OCI-LY3 (cell line): ENCODE results near the gene RAG2.

Source experiments
- H2AFZ ChIP-seq: fragments of 200-600, 300-600 bp; shearing (Covaris generic); 2 replicates; pipeline ENCODE4 v1.6.0; 2014; ENCODE audit warnings: antibody characterized with exemption, low read depth, low read length
- H3K27ac ChIP-seq: fragments of 200-600, 300-600 bp; sonication (generic); 2 replicates; pipeline ENCODE4 v1.5.1; 2014; ENCODE audit warnings: mild to moderate bottlenecking, low read length, moderate library complexity, mixed read lengths
- H3K27me3 ChIP-seq: fragments of 200-600, 300-600 bp; sonication (generic); 2 replicates; pipeline ENCODE4 v1.6.1; 2014; ENCODE audit warnings: low read depth, low read length, mixed read lengths
- H3K36me3 ChIP-seq: fragments of 200-600, 300-600 bp; sonication (generic); replicated peaks from 2 replicates; pipeline ENCODE3; 2014; ENCODE audit warnings: low read depth, low read length, mixed read lengths
- H3K4me1 ChIP-seq: fragments of 300-600, 200-600 bp; sonication (generic); 2 replicates; pipeline ENCODE4 v1.6.1; 2014; ENCODE audit warnings: low read length, mixed read lengths
- H3K4me2 ChIP-seq: fragments of 200-600, 300-600 bp; sonication (generic); 2 replicates; pipeline ENCODE4 v1.6.1; 2014; ENCODE audit warnings: low read length, mixed read lengths
- H3K4me3 ChIP-seq: fragments of 300-600, 200-600 bp; sonication (generic); 2 replicates; pipeline ENCODE4 v1.5.1; 2014; ENCODE audit warnings: antibody characterized with exemption, mild to moderate bottlenecking, low read length, moderate library complexity
- H3K79me2 ChIP-seq: fragments of 300-600, 200-600 bp; shearing (Covaris generic); 2 replicates; pipeline ENCODE4 v1.6.1; 2014; ENCODE audit warnings: mild to moderate bottlenecking, low read length, mixed read lengths
- H3K9ac ChIP-seq: fragments of 300-600, 200-600 bp; shearing (Covaris generic); 2 replicates; pipeline ENCODE4 v1.6.0; 2014; ENCODE audit warnings: mild to moderate bottlenecking, low read length, moderate library complexity
- H3K9me3 ChIP-seq: fragments of 200-600, 300-600 bp; shearing (Covaris generic); 2 replicates; pipeline ENCODE4 v1.6.1; 2014; ENCODE audit warnings: low read length, mixed read lengths; ENCODE audit not compliant: insufficient read depth
- H4K20me1 ChIP-seq: fragments of 200-600, 300-600 bp; sonication (generic); 2 replicates; pipeline ENCODE4 v1.6.1; 2016; ENCODE audit warnings: low read length, mixed read lengths; ENCODE audit not compliant: insufficient read depth
- EZH2phosphoT487 ChIP-seq: fragments of 200-600 bp; shearing (Covaris generic); IDR thresholded peaks from 2 replicates; pipeline ENCODE4 v1.6.1; 2018; ENCODE audit warnings: antibody characterized with exemption, mixed run types, low read depth
- TF ChIP-seq, protein P1 (sequence below): fragments of 200-600, 300-600 bp; sonication (generic); IDR thresholded peaks from 2 replicates; pipeline ENCODE4 v1.5.1; 2014; ENCODE audit warnings: antibody characterized with exemption, low read length, low read depth

The RAG2 gene

DNA sequence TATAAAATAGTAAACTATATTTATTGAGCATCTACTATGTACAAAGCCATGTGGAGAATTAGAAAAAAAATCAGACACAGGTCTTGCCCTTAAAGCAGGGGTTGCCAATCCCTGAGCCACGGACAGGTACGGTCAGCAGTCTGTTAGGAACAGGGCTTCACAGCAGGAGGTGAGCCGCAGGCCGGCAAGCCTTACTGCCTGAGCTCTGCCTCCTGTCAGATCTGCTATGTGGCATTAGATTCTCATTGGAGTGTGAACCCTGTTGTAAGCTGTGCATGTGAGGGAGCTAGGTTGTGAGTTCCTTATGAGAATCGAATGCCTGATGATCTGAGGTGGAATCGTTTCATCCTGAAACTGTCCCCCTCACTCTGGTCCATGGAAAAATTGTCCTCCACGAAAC, 2.1 kb upstream of the RAG2 start:
- Histone ChIP-seq H3K36me3 (no peaks in the 10 kb centered on the region), H3K27ac (no peak overlapping the region), H3K4me3 (no peak overlapping the region), H3K9ac (no peak overlapping the region), H3K79me2 (no peaks in the 10 kb centered on the region), H3K9me3 (no peaks in the 10 kb centered on the region), H3K27me3 (peaks cover 19% of the 10 kb centered on the region), H3K4me2 (no peak overlapping the region), H3K4me1 (no peaks in the 10 kb centered on the region), H2AFZ (no peak overlapping the region), H4K20me1 (no peaks in the 10 kb centered on the region)
- no peak for TF ChIP-seq EZH2phosphoT487

DNA sequence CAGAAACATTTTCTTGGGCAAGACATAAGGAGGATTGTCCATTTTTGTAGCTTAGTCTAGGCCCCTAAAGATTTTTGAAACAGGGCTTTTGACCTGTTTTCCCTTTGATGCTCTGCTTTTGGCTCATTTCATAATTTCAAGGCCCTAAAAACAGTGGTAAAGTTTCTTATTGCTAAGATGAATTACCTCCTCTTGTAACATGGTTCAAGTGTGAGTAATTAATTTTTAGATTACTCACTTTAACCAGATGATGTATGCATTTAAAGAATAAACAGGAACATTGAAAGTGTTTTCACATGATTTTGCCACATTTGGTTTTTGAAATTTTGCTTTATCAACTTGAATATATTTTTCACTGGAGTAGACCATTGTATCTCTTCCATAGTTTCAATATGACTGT, 1.2 kb downstream of the RAG2 start:
- H3K9ac ChIP-seq: no peak overlapping the region
- no peaks in the 10 kb centered on the region for H4K20me1 ChIP-seq
- H3K4me2 ChIP-seq: no peak overlapping the region
- H3K4me3 ChIP-seq: no peak overlapping the region
- H3K27ac ChIP-seq: no peak overlapping the region
- no peaks in the 10 kb centered on the region for H3K36me3 ChIP-seq
- H3K9me3 ChIP-seq: no peaks in the 10 kb centered on the region
- no peaks in the 10 kb centered on the region for H3K79me2 ChIP-seq
- H3K27me3 ChIP-seq: peaks cover 18% of the 10 kb centered on the region
- no peaks in the 10 kb centered on the region for H3K4me1 ChIP-seq
- TF ChIP-seq, protein P1, sequence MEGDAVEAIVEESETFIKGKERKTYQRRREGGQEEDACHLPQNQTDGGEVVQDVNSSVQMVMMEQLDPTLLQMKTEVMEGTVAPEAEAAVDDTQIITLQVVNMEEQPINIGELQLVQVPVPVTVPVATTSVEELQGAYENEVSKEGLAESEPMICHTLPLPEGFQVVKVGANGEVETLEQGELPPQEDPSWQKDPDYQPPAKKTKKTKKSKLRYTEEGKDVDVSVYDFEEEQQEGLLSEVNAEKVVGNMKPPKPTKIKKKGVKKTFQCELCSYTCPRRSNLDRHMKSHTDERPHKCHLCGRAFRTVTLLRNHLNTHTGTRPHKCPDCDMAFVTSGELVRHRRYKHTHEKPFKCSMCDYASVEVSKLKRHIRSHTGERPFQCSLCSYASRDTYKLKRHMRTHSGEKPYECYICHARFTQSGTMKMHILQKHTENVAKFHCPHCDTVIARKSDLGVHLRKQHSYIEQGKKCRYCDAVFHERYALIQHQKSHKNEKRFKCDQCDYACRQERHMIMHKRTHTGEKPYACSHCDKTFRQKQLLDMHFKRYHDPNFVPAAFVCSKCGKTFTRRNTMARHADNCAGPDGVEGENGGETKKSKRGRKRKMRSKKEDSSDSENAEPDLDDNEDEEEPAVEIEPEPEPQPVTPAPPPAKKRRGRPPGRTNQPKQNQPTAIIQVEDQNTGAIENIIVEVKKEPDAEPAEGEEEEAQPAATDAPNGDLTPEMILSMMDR: no peak
- TF ChIP-seq EZH2phosphoT487: no peak
- H2AFZ ChIP-seq: no peak overlapping the region

DNA sequence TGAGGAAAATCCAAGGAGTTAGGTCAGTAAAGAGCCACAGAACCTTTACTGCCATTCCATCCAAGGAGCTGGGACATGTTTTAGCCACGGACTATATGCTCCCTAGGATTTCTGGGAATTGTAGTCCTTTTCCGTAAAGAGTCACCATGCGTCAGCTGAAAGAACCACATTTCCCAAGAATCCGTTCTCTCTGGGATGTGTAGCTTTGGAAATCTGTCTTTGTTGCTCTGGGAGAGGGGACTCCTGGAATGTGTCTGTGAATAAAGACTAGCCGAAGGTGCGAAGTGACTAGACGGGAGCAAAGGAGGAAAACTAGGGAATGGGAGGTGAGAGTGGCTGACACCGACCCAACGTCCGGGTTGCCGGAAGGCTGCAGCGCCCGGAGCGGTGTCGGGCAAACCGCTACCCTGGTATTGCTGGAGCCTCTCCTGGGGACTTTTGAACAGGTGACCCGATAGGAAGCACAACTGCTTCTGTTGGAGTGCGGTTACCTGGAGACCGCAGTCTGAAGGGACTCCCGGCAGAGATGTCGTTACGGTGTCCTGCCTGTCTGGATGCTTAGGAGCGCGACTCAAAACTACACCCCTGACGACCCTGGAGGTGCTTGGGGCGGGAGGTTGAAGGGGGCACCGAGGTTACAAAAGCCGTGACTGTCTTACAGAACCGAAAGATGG, 3.6 kb downstream of the RAG2 start, which contains the start of gene IFTAP:
Gene IFTAP, plus strand, starts transcription at position 187 of the 674 bp plus-strand sequence. CDS start 15,602 bp downstream, outside the sequence.
- Histone ChIP-seq H3K4me1 (no peaks in the 10 kb centered on the region), H3K4me3 (no peak within 1 kb of the TSS), H2AFZ (no peak within 1 kb of the TSS), H4K20me1 (no peaks in the 10 kb centered on the region), H3K9me3 (no peaks in the 10 kb centered on the region), H3K36me3 (no peaks in the 10 kb centered on the region), H3K27ac (no peak within 1 kb of the TSS), H3K9ac (no peak within 1 kb of the TSS), H3K4me2 (no peak within 1 kb of the TSS), H3K79me2 (no peaks in the 10 kb centered on the region), H3K27me3 (peaks cover 29% of the 10 kb centered on the region)
- no peak for TF ChIP-seq EZH2phosphoT487
- TF ChIP-seq, protein P1: no peak

DNA sequence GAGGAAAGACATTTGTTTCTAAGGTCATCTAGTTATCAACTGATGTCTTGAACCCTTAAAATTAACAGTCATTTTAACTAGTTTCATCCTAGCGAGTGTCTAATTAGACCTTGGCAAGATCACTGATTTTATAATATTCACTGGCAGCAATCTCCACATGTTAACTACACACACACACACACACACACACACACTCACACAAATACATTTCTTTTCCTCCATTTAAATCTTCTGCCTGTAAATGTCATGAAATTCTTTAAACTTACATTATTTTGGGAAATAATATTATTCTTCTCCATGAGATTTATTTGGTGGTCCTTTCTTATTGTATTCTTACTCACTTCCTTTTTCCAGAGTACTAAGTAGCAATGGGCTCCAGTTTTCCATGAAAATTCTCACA, 6.6 kb downstream of the RAG2 start:
- Histone ChIP-seq H3K27ac (no peak overlapping the region), H3K4me3 (no peak overlapping the region), H3K9ac (no peak overlapping the region), H3K79me2 (no peaks in the 10 kb centered on the region), H3K9me3 (no peaks in the 10 kb centered on the region), H4K20me1 (no peaks in the 10 kb centered on the region), H2AFZ (no peak overlapping the region), H3K27me3 (peaks cover 44% of the 10 kb centered on the region), H3K4me2 (no peak overlapping the region), H3K36me3 (no peaks in the 10 kb centered on the region), H3K4me1 (no peaks in the 10 kb centered on the region)
- TF ChIP-seq, protein P1: no peak
- no peak for TF ChIP-seq EZH2phosphoT487

DNA sequence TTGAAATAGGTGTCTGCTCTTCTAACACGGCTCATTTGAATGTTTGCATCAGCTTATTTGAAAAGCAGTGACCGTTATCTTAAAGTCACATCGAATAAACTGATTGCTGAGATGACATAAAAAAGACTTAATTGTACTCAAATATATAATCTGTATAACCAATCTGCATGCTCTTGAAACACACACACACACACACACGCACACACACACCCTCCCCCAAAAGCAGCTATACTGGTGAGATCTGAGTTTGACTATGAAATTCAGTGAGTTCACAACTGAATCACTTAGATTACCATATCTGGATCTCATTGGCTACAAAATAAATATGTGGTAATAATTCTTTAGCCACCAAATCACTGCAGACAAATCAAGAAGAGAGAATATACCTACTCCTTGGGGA, 7.5 kb downstream of the RAG2 start:
- H3K27me3 ChIP-seq: peaks cover 44% of the 10 kb centered on the region
- H3K9ac ChIP-seq: no peak overlapping the region
- H3K4me3 ChIP-seq: no peak overlapping the region
- H3K4me1 ChIP-seq: no peaks in the 10 kb centered on the region
- no peaks in the 10 kb centered on the region for H4K20me1 ChIP-seq
- no peak overlapping the region for H2AFZ ChIP-seq
- H3K9me3 ChIP-seq: no peaks in the 10 kb centered on the region
- no peak for TF ChIP-seq EZH2phosphoT487
- TF ChIP-seq, protein P1: no peak
- no peaks in the 10 kb centered on the region for H3K79me2 ChIP-seq
- no peaks in the 10 kb centered on the region for H3K36me3 ChIP-seq
- no peak overlapping the region for H3K27ac ChIP-seq
- H3K4me2 ChIP-seq: no peak overlapping the region
